T-helper 1 cell (primary cell): ENCODE results near the gene TUBGCP2.
"Not testable (repeated sequence)": the region's sequence is repeated elsewhere in the genome, so short reads cannot be mapped to it uniquely, and the experiment has no call there.

ENCODE experiments used
- DNase-seq, 5 donors: peaks; one replicate each; pipeline ENCODE4 v3.0.0-alpha.2; 2012 to 2020

TUBGCP2 gene

DNA sequence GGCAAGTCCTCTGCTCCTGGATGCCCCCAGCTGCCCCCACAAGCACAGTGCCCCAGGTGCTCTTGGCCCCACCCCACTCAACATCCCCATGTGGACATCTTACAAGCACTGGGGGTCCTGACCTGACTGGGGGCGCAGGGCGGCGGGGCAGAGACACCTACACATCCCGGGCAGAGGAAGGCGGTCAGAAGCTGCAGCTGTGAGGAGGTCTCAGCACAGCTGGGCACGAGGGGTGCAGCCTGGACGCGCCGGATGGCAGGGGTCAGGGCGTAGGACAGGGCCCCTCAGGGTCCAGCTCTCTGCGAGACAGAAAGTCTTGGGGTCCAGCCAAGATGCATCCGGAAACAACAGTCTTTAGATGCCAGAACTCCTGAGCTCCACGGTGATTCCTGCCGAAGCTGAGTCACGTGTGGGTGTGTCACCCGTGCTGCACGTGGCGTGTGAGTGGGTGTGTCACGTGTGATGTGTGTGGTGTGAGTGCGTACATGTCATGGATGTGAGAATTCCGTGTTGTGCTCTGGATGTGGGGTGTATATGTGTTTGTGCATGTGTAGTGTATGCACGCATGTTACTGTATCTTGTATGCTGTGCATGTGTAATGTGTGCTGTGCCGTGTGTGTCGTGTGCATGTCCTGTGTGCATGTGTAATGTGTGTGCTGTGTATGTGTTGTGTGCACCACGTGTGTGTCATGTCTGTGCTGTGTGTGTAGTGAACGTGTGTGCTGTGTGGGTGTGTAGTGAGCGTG is 65.9 kb downstream of the TUBGCP2 start:
- DNase-seq, result no peak

GRCh38 chr10:133241501-133242205 is 67.0 kb downstream of the TUBGCP2 start:
- DNase-seq, result no peak

GRCh38 chr10:133239990-133240389 is 68.7 kb downstream of the TUBGCP2 start:
- DNase-seq, result no peak

- DNase-seq, result no peak
Observed at GRCh38 chr10:133238466-133238804, 70.2 kb downstream of the TUBGCP2 start.

- no peak for DNase-seq
Observed at GRCh38 chr10:133237588-133238465, 70.8 kb downstream of the TUBGCP2 start, which contains the start of gene VENTX. Gene VENTX (plus strand): TSS chr10:133237855. CDS start chr10:133237915, 60 bp downstream.

DNA sequence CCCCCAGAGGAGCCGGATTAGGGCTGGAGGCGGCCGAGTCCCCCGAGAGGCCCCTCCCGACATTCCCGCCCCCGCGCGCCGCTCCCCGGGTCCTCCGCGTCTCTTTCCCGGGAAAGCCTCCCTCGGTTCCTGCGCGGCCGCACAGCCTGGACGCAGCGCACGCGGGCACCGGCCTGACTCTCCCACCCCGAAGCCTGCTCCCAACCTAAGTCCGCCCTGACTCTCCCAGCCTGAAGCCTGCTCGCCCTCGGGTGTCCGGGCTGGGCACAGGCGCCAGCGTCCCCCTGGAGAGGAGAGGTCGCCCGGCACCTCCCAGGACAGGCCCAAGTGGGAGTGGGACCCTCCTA is 71.5 kb downstream of the TUBGCP2 start:
- DNase-seq, result no peak

- DNase-seq, result no peak
Observed at GRCh38 chr10:133236401-133237240, 72.1 kb downstream of the TUBGCP2 start.

- no peak for DNase-seq
Observed at GRCh38 chr10:133235932-133236331, 72.7 kb downstream of the TUBGCP2 start.

DNA sequence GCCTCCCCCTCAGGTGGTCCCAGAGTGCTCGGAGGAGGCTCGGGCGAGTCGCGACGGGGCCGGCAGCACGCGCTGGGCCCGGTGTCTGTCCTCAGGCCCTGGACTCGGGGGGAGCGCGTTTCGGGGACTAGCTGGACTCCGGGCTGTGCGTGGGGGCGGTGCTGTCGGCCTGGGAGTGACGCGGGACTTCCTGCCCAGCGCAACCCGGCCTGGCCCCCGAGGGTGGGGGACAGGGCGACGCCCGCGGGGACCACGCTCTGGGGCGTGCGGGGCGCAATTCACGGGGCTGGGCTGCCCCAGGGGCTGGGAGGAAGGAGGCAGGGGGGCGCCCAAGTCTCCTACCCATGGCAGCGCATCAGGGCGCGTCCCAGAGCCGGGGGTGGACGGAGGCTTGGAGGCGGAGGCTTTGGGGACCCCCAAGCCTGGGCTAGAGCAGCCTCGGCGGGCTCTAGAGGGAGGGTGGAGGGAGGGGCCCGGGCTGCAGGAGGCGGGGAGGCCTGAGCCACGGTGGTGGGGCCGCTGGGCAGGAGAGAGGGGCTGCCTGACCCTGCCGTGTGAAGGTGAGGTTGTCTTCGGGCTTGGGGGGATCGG is 73.3 kb downstream of the TUBGCP2 start:
- no peak for DNase-seq

- not testable (repeated sequence) for DNase-seq
Observed at GRCh38 chr10:133234796-133235195, 73.9 kb downstream of the TUBGCP2 start.

DNA sequence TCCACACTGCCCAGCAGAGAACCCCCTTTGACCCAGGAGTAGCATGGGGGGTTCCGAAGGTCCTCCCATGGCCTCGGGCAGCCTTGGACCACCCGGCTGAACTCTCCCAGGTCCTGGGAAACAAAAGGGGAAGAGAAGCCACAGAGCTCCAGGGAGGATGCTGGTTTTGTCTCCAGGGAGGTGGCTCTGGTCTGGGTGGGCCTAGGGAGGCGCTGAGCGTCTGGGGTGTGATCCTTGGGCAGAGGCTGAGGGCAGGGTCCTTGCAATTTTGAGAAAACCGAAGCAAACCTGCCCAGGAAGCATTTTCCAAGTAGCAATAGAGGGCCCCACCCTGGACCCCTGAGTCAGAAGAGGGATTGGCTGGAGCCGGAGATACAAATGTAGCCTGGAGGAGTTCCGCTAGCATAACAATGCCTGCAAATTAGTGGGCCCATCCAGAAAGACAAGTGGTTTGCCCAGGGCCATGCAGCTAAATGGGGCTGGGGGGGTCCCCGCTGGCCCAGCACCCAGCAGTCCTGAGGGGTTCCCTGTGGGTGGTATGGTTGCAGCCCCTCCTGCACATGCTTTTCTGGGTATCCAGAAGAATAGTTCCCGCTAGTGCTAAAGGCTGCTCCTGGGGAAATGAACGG is 76.6 kb downstream of the TUBGCP2 start:
- DNase-seq, result no peak

DNA sequence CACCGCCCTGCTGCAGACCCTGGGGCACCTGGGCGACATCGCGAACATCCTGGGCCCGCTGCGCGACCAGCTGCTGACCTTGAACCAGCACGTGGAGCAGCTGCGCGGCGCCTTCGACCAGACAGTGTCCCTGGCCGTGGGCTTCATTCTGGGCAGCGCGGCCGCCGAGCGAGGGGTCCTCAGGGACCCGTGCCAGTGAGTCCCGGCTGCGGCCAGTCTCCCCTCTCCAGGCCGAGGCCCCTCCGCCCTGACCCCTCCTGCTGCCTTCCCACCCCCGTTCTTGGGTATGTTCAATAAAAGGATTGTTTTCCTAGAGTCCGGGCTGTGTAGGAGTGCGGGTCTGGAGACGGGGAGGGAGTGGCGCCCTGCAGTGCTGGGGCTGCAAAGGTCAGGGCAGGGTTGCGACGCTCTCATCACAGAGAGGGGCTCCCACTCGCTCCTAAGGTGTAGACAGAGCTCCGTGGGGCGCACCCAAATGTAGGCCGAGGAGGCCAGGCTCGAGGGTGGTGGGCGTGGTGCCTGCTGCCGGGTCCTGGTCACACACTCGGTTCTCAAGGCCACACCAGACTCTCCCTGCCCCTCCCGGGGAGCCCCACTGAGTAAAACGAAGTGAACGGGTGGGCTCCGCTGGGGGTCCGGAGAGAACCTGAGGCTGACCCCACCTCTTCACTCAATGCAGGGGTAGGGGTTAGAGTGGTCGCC is 77.3 kb downstream of the TUBGCP2 start:
- no peak for DNase-seq

DNA sequence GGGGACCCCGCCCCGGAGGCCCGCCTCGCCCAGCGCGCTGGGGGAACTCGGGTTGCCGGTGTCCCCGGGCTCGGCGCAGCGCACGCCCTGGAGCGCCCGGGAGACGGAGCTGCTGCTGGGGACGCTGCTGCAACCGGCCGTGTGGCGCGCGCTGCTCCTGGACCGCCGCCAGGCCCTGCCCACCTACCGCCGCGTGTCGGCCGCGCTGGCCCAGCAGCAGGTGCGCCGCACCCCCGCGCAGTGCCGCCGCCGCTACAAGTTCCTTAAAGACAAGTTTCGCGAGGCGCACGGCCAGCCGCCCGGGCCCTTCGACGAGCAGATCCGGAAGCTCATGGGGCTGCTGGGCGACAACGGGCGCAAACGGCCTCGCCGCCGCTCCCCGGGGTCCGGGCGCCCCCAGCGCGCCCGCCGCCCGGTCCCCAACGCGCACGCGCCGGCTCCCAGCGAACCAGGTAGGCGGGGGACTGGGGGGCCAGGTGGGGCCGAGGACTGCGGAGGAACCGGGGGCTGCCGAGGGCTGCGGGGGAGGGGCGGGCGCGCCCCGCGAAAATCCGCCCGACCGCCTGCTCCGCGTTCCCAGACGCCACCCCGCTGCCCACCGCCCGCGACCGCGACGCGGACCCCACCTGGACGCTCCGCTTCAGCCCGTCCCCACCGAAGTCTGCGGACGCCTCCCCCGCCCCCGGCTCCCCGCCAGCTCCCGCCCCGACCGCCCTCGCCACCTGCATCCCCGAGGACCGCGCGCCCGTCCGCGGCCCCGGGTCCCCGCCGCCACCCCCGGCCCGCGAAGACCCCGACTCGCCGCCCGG is 78.1 kb downstream of the TUBGCP2 start:
- no peak for DNase-seq

DNA sequence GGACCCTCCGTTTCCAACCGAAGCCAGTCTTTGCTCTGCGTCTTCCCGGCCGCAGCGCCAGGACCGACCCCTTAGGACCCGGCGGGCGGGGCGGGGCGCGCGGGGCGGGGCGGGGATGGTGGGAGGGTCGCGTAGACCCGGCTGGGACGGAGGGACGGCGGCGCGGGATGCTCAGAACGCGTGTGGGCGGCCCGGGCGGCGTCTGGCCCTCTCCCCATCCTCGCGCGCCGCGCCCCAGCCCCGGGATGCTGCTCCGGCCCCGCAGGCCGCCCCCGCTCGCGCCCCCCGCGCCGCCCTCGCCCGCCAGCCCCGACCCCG is 78.7 kb downstream of the TUBGCP2 start, which contains the start of gene UTF1:
Gene UTF1, plus strand, starts transcription at position 174 of the 318 bp plus-strand sequence. Its CDS starts 72 bp downstream, at position 246.
- DNase-seq, result no peak

DNA sequence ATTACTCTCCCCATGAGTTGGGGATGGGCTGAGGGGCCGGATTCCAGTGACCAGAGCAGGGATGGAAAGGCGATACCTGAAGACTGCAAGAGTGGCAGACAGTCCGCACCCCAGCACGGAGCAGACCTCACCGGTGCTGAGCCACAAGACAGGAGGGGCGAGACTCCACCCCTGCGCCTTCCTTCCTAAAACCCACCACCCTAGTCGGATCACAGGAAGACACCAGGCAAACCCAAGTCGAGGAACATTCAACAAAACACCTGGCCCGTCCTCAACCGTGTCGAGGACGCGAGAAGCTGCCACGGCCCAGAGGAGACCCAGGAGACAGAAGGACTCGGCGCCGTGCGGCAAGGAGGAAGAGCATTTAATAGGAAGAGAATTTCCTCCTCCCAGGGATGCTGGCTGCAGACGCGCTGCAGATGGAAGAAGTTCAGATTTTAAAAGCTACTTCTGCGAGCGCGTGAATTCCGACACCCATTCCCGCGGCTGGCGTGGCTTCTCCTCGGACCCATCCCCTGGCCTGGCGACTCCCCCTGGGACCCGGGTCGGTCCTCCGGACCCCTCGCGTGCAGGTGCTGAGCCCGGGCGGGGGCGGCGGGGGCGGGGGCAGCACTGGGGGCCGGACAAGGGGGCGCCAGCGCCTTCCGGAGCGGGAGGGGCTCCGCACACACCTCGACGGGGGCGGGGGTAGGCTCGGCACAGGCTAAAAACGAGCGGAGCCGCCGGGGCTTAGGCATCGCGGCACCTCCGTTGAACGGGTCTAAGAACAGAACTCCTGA is 79.2 kb downstream of the TUBGCP2 start:
- DNase-seq, result peak in 1 of 5 donors; percentile 8
